ENCODE measurements around the gene GPC6. TPM values are rescaled to one million over a fixed set of nuclear protein-coding genes. Genes with fewer than 3 reads are reported as not detected.

The GPC6 gene
- total RNA-seq, 1 experiment from 2014 or later: 0.22 TPM

DNA sequence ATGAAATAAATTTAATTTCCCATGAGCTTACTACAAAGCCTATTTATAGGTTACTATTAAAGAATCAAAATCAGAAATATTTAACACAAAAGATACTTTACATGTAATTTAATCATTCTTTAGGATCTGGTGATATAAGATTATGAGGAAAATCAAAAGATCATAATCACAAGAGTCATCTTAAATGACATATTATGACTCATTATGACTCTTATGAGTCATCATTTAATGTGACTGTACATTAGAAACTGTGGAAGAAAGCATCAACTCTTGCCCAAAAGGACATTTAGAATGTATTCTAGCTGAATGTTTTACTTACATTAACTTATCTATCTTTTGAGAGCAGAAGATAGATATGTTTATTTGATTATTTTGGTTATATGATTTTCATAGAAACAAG is 794.2 kb downstream of the GPC6 start:
- Histone ChIP-seq H3K4me2 (ENCODE audit: low read length) (no peak overlapping the region), H4K20me1 (ENCODE audit: insufficient read depth) (no peaks in the 10 kb centered on the region), H3K4me3 (replicated peaks in 1 of 2; ENCODE audit: low read depth in 1 of 2, low read length in 2 of 2) (no peak overlapping the region), H3K27ac (ENCODE audit: low read depth, low read length) (no peak overlapping the region), H3K27me3 (ENCODE audit: insufficient read depth, low read length) (no peaks in the 10 kb centered on the region), H2AFZ (ENCODE audit: low read depth, low read length, poor library complexity, severe bottlenecking) (no peak overlapping the region), H3K9me2 (ENCODE audit: insufficient read depth) (no peaks in the 10 kb centered on the region), H3K9me3 (ENCODE audit: control insufficient read depth in 1 of 2, insufficient read depth in 1 of 2, low read depth in 1 of 2, low read length in 2 of 2) (peaks cover 5 to 19% of the 10 kb centered on the region in 2 experiments; a peak in 2 of 4 replicates), H3K4me1 (ENCODE audit: control insufficient read depth in 1 of 2, insufficient read depth in 2 of 2, low read length in 2 of 2) (no peaks in the 10 kb centered on the region), H3K9ac (ENCODE audit: low read length) (no peak overlapping the region), H3K36me3 (ENCODE audit: control insufficient read depth in 1 of 2, insufficient read depth in 2 of 2, low read length in 2 of 2) (no peaks in the 10 kb centered on the region), H3K79me2 (ENCODE audit: insufficient read depth, low read length) (no peaks in the 10 kb centered on the region)
- no TSS peak for BruUV-seq (replicated peaks)
- TF ChIP-seq EGR1 (IDR thresholded peaks at IDR 0.05; ENCODE audit: low read depth) (no peak), ZBTB33 (IDR thresholded peaks at IDR 0.05; ENCODE audit: extremely low read depth, insufficient replicate concordance, low read length) (no peak), YY1 (IDR thresholded peaks at IDR 0.05; ENCODE audit: extremely low read depth, insufficient replicate concordance, low read depth, low read length) (no peak), EZH2phosphoT487 (IDR thresholded peaks at IDR 0.05; ENCODE audit: borderline replicate concordance) (no peak), SRF (IDR thresholded peaks at IDR 0.05; ENCODE audit: low read depth) (no peak), ATF3 (IDR thresholded peaks at IDR 0.05) (no peak), CBX3 (IDR thresholded peaks at IDR 0.05; ENCODE audit: low read depth) (no peak), ZNF274 (IDR thresholded peaks at IDR 0.05; ENCODE audit: low read depth, low read length) (no peak)
- RAD21 ChIA-PET (ENCODE audit: low non-redundant PET in 1 of 2, low total read pairs in 2 of 2, uncharacterized antibody in 2 of 2, unreplicated experiment in 2 of 2): no interaction called here
- ATAC-seq: no peak
- intact Hi-C loops (cut with micrococcal nuclease): no loop called here
- no peak for DNase-seq (ENCODE audit: low read depth, low spot score)
- CTCF ChIA-PET: no interaction called here
- POLR2A ChIA-PET: no interaction called here

DNA sequence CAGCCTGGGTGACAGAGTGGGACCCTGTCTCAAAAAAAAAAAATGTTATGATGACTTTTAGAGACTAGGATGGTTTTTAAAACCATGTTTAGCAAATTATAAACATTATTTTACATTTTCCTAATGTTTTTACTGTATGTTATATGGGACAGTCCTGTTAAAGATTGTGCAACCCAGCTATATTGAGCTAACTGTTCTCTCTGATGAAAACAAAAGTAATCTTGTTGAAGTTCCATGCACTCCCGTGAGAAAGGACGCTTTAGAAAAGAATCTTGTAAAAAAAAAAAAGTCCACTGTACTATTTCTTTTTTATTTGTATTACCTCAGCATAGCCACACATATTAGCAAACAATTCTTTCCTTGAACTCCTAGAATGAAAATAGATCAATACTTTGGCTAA is 801.6 kb downstream of the GPC6 start:
- ATAC-seq (no peak), DNase-seq (ENCODE audit: low read depth, low spot score) (no peak)
- Histone ChIP-seq H3K9me3 (ENCODE audit: control insufficient read depth in 1 of 2, insufficient read depth in 1 of 2, low read depth in 1 of 2, low read length in 2 of 2) (peaks cover 10 to 29% of the 10 kb centered on the region in 2 experiments; a peak in 2 of 4 replicates), H4K20me1 (ENCODE audit: insufficient read depth) (no peaks in the 10 kb centered on the region), H3K79me2 (ENCODE audit: insufficient read depth, low read length) (no peaks in the 10 kb centered on the region), H3K4me3 (replicated peaks in 1 of 2; ENCODE audit: low read depth in 1 of 2, low read length in 2 of 2) (no peak overlapping the region), H3K9ac (ENCODE audit: low read length) (no peak overlapping the region), H3K36me3 (ENCODE audit: control insufficient read depth in 1 of 2, insufficient read depth in 2 of 2, low read length in 2 of 2) (no peaks in the 10 kb centered on the region), H3K27me3 (ENCODE audit: insufficient read depth, low read length) (no peaks in the 10 kb centered on the region), H2AFZ (ENCODE audit: low read depth, low read length, poor library complexity, severe bottlenecking) (no peak overlapping the region), H3K27ac (ENCODE audit: low read depth, low read length) (no peak overlapping the region), H3K4me1 (ENCODE audit: control insufficient read depth in 1 of 2, insufficient read depth in 2 of 2, low read length in 2 of 2) (no peaks in the 10 kb centered on the region), H3K9me2 (ENCODE audit: insufficient read depth) (no peaks in the 10 kb centered on the region), H3K4me2 (ENCODE audit: low read length) (no peak overlapping the region)
- intact Hi-C loops (cut with micrococcal nuclease): no loop called here
- TF ChIP-seq EGR1 (IDR thresholded peaks at IDR 0.05; ENCODE audit: low read depth) (no peak), SP1 (IDR thresholded peaks at IDR 0.05; ENCODE audit: low read depth) (no peak), SIN3A (IDR thresholded peaks at IDR 0.05; ENCODE audit: low read depth) (no peak), POLR2AphosphoS5 (IDR thresholded peaks at IDR 0.05; ENCODE audit: low read depth, low read length) (no peak), TCF7L2 (IDR thresholded peaks at IDR 0.05; ENCODE audit: borderline replicate concordance, extremely low read depth, insufficient read depth, insufficient read length) (no peak), CTCF (IDR thresholded peaks at IDR 0.05 in 2 of 3, conservative IDR thresholded peaks at IDR 0.05 in 1 of 3; ENCODE audit: borderline replicate concordance in 1 of 3, insufficient read depth in 1 of 3, low read depth in 2 of 3, low read length in 2 of 3) (no peak), POLR2A (IDR thresholded peaks at IDR 0.05; ENCODE audit: borderline replicate concordance, extremely low read depth, insufficient read depth, insufficient read length) (no peak), JUND (IDR thresholded peaks at IDR 0.05) (no peak)
- ChIA-PET POLR2A (no interaction called here), CTCF (no interaction called here), RAD21 (ENCODE audit: low non-redundant PET in 1 of 2, low total read pairs in 2 of 2, uncharacterized antibody in 2 of 2, unreplicated experiment in 2 of 2) (no interaction called here)
- BruUV-seq (replicated peaks): no TSS peak
